GM20000 (cell line): ENCODE data around the gene PRDM16.

Source experiments
- DNase-seq: peaks from one replicate; pipeline ENCODE4 v3.0.0; 2012; ENCODE audit warnings: low spot score
- CTCF ChIP-seq: IDR thresholded peaks from 2 replicates; pipeline ENCODE4 v1.5.1; 2012; ENCODE audit warnings: mild to moderate bottlenecking, control low read depth; ENCODE audit errors: extremely low read depth, missing control alignments

The PRDM16 gene

GRCh38 chr1:3072391-3073185, 3.6 kb downstream of the PRDM16 start:
- no peak for DNase-seq
- TF ChIP-seq CTCF, result no peak

GRCh38 chr1:3073186-3073488, 4.1 kb downstream of the PRDM16 start:
- DNase-seq, result no peak

GRCh38 chr1:3073489-3074296, 4.7 kb downstream of the PRDM16 start:
- TF ChIP-seq CTCF, result no peak
- DNase-seq, result no peak

More at GRCh38 chr1:3073186-3073488, 4.1 kb downstream of the PRDM16 start:
- TF ChIP-seq CTCF, result no peak

- TF ChIP-seq CTCF, result no peak
- DNase-seq, result no peak
Measured at GRCh38 chr1:3074297-3074741, 5.3 kb downstream of the PRDM16 start.

GRCh38 chr1:3074800-3075199, 5.8 kb downstream of the PRDM16 start:
- no peak for DNase-seq
- no peak for TF ChIP-seq CTCF

- DNase-seq, result no peak
- no peak for TF ChIP-seq CTCF
Measured at GRCh38 chr1:3075666-3076362, 6.8 kb downstream of the PRDM16 start.

- no peak for DNase-seq
- no peak for TF ChIP-seq CTCF
Measured at GRCh38 chr1:3076363-3076740, 7.3 kb downstream of the PRDM16 start.
